Measurements from ENCODE around the gene GRWD1.

DNA sequence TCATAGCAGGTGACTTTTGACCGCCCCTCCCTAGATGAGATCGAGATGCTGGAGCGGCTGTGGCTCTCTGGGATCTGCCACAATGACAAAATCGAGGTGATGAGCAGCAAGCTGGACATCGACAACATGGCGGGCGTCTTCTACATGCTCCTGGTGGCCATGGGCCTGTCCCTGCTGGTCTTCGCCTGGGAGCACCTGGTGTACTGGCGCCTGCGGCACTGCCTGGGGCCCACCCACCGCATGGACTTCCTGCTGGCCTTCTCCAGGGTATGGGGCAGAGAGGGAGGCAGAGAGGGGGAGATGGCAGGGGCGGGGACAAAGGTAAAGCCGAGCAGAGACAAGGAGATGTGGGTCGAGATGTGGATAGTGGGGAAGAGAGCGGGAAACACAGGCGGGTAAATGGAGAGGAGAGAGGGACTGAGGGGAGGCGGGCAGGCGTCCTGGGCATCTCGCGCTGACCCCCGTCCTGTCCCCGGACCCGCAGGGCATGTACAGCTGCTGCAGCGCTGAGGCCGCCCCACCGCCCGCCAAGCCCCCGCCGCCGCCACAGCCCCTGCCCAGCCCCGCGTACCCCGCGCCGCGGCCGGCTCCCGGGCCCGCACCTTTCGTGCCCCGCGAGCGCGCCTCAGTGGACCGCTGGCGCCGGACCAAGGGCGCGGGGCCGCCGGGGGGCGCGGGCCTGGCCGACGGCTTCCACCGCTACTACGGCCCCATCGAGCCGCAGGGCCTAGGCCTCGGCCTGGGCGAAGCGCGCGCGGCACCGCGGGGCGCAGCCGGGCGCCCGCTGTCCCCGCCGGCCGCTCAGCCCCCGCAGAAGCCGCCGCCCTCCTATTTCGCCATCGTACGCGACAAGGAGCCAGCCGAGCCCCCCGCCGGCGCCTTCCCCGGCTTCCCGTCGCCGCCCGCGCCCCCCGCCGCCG lies 3.4 kb upstream of the GRWD1 start:
- TF ChIP-seq POLR2A (IDR thresholded peaks at IDR 0.05) = no peak
- TF ChIP-seq, protein P1, sequence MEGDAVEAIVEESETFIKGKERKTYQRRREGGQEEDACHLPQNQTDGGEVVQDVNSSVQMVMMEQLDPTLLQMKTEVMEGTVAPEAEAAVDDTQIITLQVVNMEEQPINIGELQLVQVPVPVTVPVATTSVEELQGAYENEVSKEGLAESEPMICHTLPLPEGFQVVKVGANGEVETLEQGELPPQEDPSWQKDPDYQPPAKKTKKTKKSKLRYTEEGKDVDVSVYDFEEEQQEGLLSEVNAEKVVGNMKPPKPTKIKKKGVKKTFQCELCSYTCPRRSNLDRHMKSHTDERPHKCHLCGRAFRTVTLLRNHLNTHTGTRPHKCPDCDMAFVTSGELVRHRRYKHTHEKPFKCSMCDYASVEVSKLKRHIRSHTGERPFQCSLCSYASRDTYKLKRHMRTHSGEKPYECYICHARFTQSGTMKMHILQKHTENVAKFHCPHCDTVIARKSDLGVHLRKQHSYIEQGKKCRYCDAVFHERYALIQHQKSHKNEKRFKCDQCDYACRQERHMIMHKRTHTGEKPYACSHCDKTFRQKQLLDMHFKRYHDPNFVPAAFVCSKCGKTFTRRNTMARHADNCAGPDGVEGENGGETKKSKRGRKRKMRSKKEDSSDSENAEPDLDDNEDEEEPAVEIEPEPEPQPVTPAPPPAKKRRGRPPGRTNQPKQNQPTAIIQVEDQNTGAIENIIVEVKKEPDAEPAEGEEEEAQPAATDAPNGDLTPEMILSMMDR (IDR thresholded peaks at IDR 0.05) = no peak
